GM12878 (cell line): Measurements from ENCODE around the gene TMEM131L. TPM values are rescaled to one million over a fixed set of nuclear protein-coding genes. Genes with fewer than 3 reads are reported as not detected.

Experiments used
- ATAC-seq: fragments of 200-7000 bp; cut with Tn5 transposase; 3 replicates; pipeline ENCODE4 v1.9.1; 2020; ENCODE audit warnings: mild to moderate bottlenecking, moderate library complexity
- BruUV-seq: library from RNA; stranded (reverse); fragments of 400-500 nt; replicated peaks from 2 replicates; lab custom pipeline; 2021; lab: Mats Ljungman, UMichigan
- CTCF ChIA-PET: fragments of 300-600 bp; sonication (Branson Sonifier 250); formaldehyde crosslinking; extraction: SDS; loops from one replicate; lab custom pipeline; 2021; ENCODE audit warnings: inconsistent platforms; lab: Yijun Ruan, JAX
- POLR2A ChIA-PET: fragments of 350-600 bp; formaldehyde crosslinking; extraction: SDS; loops from one replicate; lab custom pipeline; 2021; ENCODE audit warnings: inconsistent platforms; lab: Charles Lee
- RAD21 ChIA-PET: fragments of 300-600 bp; sonication (Branson Sonifier 250); formaldehyde crosslinking; loops from one replicate; lab custom pipeline; 2023; ENCODE audit warnings: antibody characterized with exemption; ENCODE audit not compliant: unreplicated experiment; lab: Charles Lee
- SMC1A ChIA-PET: fragments of 300-600 bp; sonication (Branson Sonifier 250); formaldehyde crosslinking; loops from one replicate; lab custom pipeline; 2023; ENCODE audit not compliant: unreplicated experiment, uncharacterized antibody; lab: Charles Lee
- DNase-seq: peaks from one replicate; pipeline ENCODE4 v3.0.0-alpha.2; 2011; ENCODE audit warnings: low read depth, low spot score
- FAIRE-seq: peaks from 3 replicates; lab custom pipeline; 2011; peaks lifted over from hg19 to GRCh38; lab: Jason Lieb, UNC
- H2AFZ ChIP-seq: 2 replicates; pipeline ENCODE4 v1.6.0; 2011; ENCODE audit warnings: low read depth, low read length, control low read depth; ENCODE audit not compliant: control insufficient read depth
- H3K27ac ChIP-seq: 2 replicates; pipeline ENCODE4 v1.5.1; 2011; ENCODE audit warnings: control low read depth; ENCODE audit not compliant: control insufficient read depth, insufficient read depth
- H3K27me3 ChIP-seq, 2 experiments: replicated peaks in 1 of 2; 2 replicates each; pipeline versions ENCODE4 v1.6.0 to v1.6.1; 2011; ENCODE audit warnings: low read length in 1 of 2; ENCODE audit not compliant: control insufficient read depth in 2 of 2, insufficient read depth in 2 of 2
- H3K36me3 ChIP-seq, 2 experiments: 2 replicates each; pipeline ENCODE4 v1.5.1; 2011; ENCODE audit warnings: low read length in 1 of 2; ENCODE audit not compliant: control insufficient read depth in 2 of 2, insufficient read depth in 2 of 2
- H3K4me1 ChIP-seq: 2 replicates; pipeline ENCODE4 v1.6.1; 2011; ENCODE audit warnings: mild to moderate bottlenecking, low read length, moderate library complexity, mixed read lengths; ENCODE audit not compliant: control insufficient read depth, insufficient read depth
- H3K4me2 ChIP-seq: 2 replicates; pipeline ENCODE4 v1.6.0; 2011; ENCODE audit warnings: control low read depth; ENCODE audit not compliant: control insufficient read depth, insufficient read depth
- H3K4me3 ChIP-seq: fragments of 200-600 bp; sonication (generic); 2 replicates; pipeline ENCODE4 v1.5.1; 2016
- H3K79me2 ChIP-seq: 2 replicates; pipeline ENCODE4 v1.6.0; 2011; ENCODE audit warnings: low read length; ENCODE audit not compliant: control insufficient read depth, insufficient read depth
- H3K9ac ChIP-seq: 2 replicates; pipeline ENCODE4 v1.8.0; 2011; ENCODE audit warnings: low read length, control low read depth, mixed read lengths; ENCODE audit not compliant: control insufficient read depth, insufficient read depth
- H3K9me3 ChIP-seq: replicated peaks from 3 replicates; pipeline ENCODE4 v1.5.1; 2011; ENCODE audit warnings: mild to moderate bottlenecking, low read length; ENCODE audit not compliant: control insufficient read depth, insufficient read depth
- H4K20me1 ChIP-seq: 2 replicates; pipeline ENCODE4 v1.6.0; 2011; ENCODE audit not compliant: control insufficient read depth, insufficient read depth
- CEBPB ChIP-seq, 2 experiments: fragments of 150-350 bp in 1 of 2; IDR thresholded peaks; 2 replicates each; pipeline ENCODE4 v1.6.1; 2012 to 2014; ENCODE audit warnings: low read depth in 2 of 2, low read length in 2 of 2, borderline replicate concordance in 1 of 2, inconsistent platforms in 1 of 2
- CHD1 ChIP-seq: IDR thresholded peaks from 2 replicates; pipeline ENCODE4 v1.6.1; 2012; ENCODE audit warnings: low read depth, low read length, improper control_type of control experiment
- EZH2 ChIP-seq: IDR thresholded peaks from 2 replicates; pipeline ENCODE4 v1.6.1; 2012; ENCODE audit warnings: low read depth, mild to moderate bottlenecking, control low read depth, inconsistent platforms, low read length, borderline replicate concordance; ENCODE audit not compliant: control insufficient read depth
- IRF5 ChIP-seq: fragments of 450-650 bp; IDR thresholded peaks from 2 replicates; pipeline ENCODE4 v1.6.1; 2017; ENCODE audit warnings: borderline replicate concordance
- MTA3 ChIP-seq: IDR thresholded peaks from 2 replicates; pipeline ENCODE4 v1.6.1; 2012; ENCODE audit warnings: low read length, inconsistent platforms, borderline replicate concordance
- MYB ChIP-seq: fragments of 150-350 bp; IDR thresholded peaks from 2 replicates; pipeline ENCODE4 v1.6.1; 2014; ENCODE audit warnings: mild to moderate bottlenecking, low read depth, low read length, borderline replicate concordance
- NBN ChIP-seq: fragments of 450-650 bp; IDR thresholded peaks from 2 replicates; pipeline ENCODE4 v1.6.1; 2016
- NFIC ChIP-seq: IDR thresholded peaks from 2 replicates; pipeline ENCODE4 v1.6.1; 2012; ENCODE audit warnings: low read depth, mild to moderate bottlenecking, inconsistent platforms, low read length, moderate library complexity
- NR2F1 ChIP-seq: fragments of 450-650 bp; conservative IDR thresholded peaks from 2 replicates; pipeline ENCODE4 v1.6.1; 2017; ENCODE audit warnings: mild to moderate bottlenecking
- POLR2AphosphoS5 ChIP-seq: IDR thresholded peaks from 2 replicates; pipeline ENCODE4 v1.6.1; 2011; ENCODE audit warnings: mild to moderate bottlenecking, low read length, inconsistent platforms
- TARDBP ChIP-seq: IDR thresholded peaks from 2 replicates; pipeline ENCODE4 v1.6.1; 2016; ENCODE audit warnings: borderline replicate concordance
- TBL1XR1 ChIP-seq: IDR thresholded peaks from 2 replicates; pipeline ENCODE4 v1.6.1; 2012; ENCODE audit warnings: low read depth, low read length, improper control_type of control experiment
- TCF7 ChIP-seq: IDR thresholded peaks from 2 replicates; pipeline ENCODE4 v1.6.1; 2014; ENCODE audit warnings: antibody characterized with exemption, borderline replicate concordance
- YY1 ChIP-seq: IDR thresholded peaks from 2 replicates; pipeline ENCODE4 v1.6.1; 2011; ENCODE audit warnings: low read depth, mild to moderate bottlenecking, low read length
- ZNF207 ChIP-seq: fragments of 450-650 bp; IDR thresholded peaks from 2 replicates; pipeline ENCODE4 v1.6.1; 2014; ENCODE audit warnings: antibody characterized with exemption, mild to moderate bottlenecking, borderline replicate concordance
- ZNF24 ChIP-seq: fragments of 450-650 bp; IDR thresholded peaks from 2 replicates; pipeline ENCODE4 v1.6.1; 2017; ENCODE audit warnings: antibody characterized with exemption, mild to moderate bottlenecking
- WGBS: methylation state at CpG from one replicate; pipeline ENCODE4 v1.1.6; 2016; ENCODE audit warnings: low lambda C conversion rate; ENCODE audit not compliant: insufficient replicate concordance, insufficient coverage; ENCODE audit errors: missing lambda C conversion rate; 5-methylcytosine and 5-hydroxymethylcytosine counted together
- in situ Hi-C: fragments of 300-500 bp; cut with MboI; formaldehyde crosslinking; loops from 9 replicates; pipeline ENCODE4 v1.14.3; 2018; ENCODE audit warnings: mixed read lengths
- intact Hi-C: fragments of 100-400 bp; cut with micrococcal nuclease; formaldehyde crosslinking; loops from one replicate; pipeline ENCODE4 v1.14.2; 2022; ENCODE audit not compliant: unreplicated experiment
- polyA plus RNA-seq, 11 experiments: library from polyadenylated mRNA; depleted of rRNA in 4 of 11; unstranded in 6 of 11; stranded (reverse) in 5 of 11; fragments of >200 nt; fragmentation: Nextera tagmentation in 4 of 11; fragmentation: Illumina TruSeq in 1 of 11; extraction: Ambion mirVana in 4 of 11; extraction: Trizol in 1 of 11; gene quantifications; 1 replicate in 1 of 11; 2 replicates in 10 of 11; pipeline versions ENCODE4 v1.2.1 to v1.2.3, GENCODE V29; 2011 to 2016; ENCODE audit warnings: inconsistent platforms in 2 of 11, missing spikeins in 2 of 11, low read depth in 1 of 11
- total RNA-seq, 4 experiments: library from RNA; depleted of rRNA in 3 of 4; stranded (reverse); fragments of >200 nt in 3 of 4; fragmentation: Illumina TruSeq in 1 of 4; extraction: Trizol in 1 of 4; gene quantifications; 2 replicates each; pipeline versions ENCODE4 v1.2.1 to v1.2.3, GENCODE V29; 2013 to 2021
- TF ChIP-seq, protein P1 (sequence below): fragments of 450-650 bp; IDR thresholded peaks from 2 replicates; pipeline ENCODE4 v1.6.1; 2016; ENCODE audit warnings: mild to moderate bottlenecking
- TF ChIP-seq, protein P2 (sequence below), 3 experiments: IDR thresholded peaks in 2 of 3; conservative IDR thresholded peaks in 1 of 3; 2 replicates each; pipeline ENCODE4 v1.5.1; 2011; ENCODE audit warnings: low read depth in 3 of 3, low read length in 3 of 3, mild to moderate bottlenecking in 3 of 3, control low read depth in 2 of 3, moderate library complexity in 2 of 3, inconsistent platforms in 1 of 3, mixed read lengths in 1 of 3; ENCODE audit not compliant: control insufficient read depth in 2 of 3, insufficient read depth in 1 of 3; ENCODE audit errors: extremely low read depth in 1 of 3

The TMEM131L gene
- total and polyA plus RNA-seq, 10 of the 15 experiments (the other 5 are each of a cell fraction or from before 2014, with no cell fraction given): 8.5 to 101 (median 74.4) TPM

DNA sequence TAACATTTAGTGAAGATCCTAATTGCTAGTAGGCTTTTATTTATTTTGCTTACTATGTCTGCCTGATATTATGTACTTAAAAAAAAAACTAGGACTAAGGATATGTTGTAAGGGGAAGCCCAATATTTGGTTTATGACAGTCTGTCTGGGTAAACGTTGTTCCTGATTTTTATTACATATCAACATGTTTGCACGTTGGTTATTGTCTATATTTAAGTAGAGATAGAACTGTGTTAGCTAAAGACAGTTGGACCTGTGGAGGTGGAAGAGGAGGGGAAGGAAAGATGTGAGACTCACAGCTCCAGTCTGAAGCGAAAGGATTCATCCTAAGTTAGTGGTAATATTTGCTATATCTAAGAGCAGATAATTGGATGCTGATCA, 90.3 kb downstream of the TMEM131L start:
- Histone ChIP-seq H3K36me3 (peaks cover 18 to 44% of the 10 kb centered on the region in 2 experiments), H3K27ac (no peak overlapping the region), H3K9me3 (peaks cover 2% of the 10 kb centered on the region; the same call in 2 of the 3 replicates), H3K4me2 (no peak overlapping the region), H3K4me3 (no peak overlapping the region), H3K9ac (no peak overlapping the region), H3K27me3 (no peaks in the 10 kb centered on the region), H2AFZ (no peak overlapping the region), H3K4me1 (peaks cover 11% of the 10 kb centered on the region), H4K20me1 (no peaks in the 10 kb centered on the region), H3K79me2 (peaks cover 59% of the 10 kb centered on the region)
- in situ Hi-C loops (no loop called here), intact Hi-C loops (no loop called here)
- ATAC-seq (no peak), FAIRE-seq (no peak), DNase-seq (no peak)
- BruUV-seq: no TSS peak
- ChIA-PET CTCF (interaction anchor here (0.7 to 2.2 kb wide), 3 partner anchors 11 to 14 kb away, joined by 3 to 6 read pairs (median 4); no protein-coding TSS in a partner anchor), SMC1A (interaction anchor here (0.6 to 1.7 kb wide), 6 partner anchors 9 to 123 kb away, joined by 3 to 6 read pairs (median 4); no protein-coding TSS in a partner anchor), POLR2A (interaction anchor here (1.1 kb wide), 1 partner anchor 12 kb away, joined by 4 read pairs; no protein-coding TSS in a partner anchor), RAD21 (interaction anchor here (0.9 kb wide), 1 partner anchor 211 kb away, joined by 3 read pairs; no protein-coding TSS in a partner anchor)
- 49% methylated on average over 3 of the region's 3 CpGs for WGBS
- TF ChIP-seq NR2F1: no peak
- no peak for TF ChIP-seq IRF5
- TF ChIP-seq POLR2AphosphoS5: no peak
- TF ChIP-seq YY1: no peak
- TF ChIP-seq ZNF24: no peak
- no peak for TF ChIP-seq TBL1XR1
- TF ChIP-seq NBN: no peak
- no peak for TF ChIP-seq EZH2
- no peak for TF ChIP-seq CEBPB (IDR thresholded peaks at IDR 0.05; ENCODE audit: borderline replicate concordance in 1 of 2, low read depth in 2 of 2, low read length in 2 of 2)
- TF ChIP-seq TARDBP: no peak
- TF ChIP-seq TCF7: no peak
- TF ChIP-seq, protein P1, sequence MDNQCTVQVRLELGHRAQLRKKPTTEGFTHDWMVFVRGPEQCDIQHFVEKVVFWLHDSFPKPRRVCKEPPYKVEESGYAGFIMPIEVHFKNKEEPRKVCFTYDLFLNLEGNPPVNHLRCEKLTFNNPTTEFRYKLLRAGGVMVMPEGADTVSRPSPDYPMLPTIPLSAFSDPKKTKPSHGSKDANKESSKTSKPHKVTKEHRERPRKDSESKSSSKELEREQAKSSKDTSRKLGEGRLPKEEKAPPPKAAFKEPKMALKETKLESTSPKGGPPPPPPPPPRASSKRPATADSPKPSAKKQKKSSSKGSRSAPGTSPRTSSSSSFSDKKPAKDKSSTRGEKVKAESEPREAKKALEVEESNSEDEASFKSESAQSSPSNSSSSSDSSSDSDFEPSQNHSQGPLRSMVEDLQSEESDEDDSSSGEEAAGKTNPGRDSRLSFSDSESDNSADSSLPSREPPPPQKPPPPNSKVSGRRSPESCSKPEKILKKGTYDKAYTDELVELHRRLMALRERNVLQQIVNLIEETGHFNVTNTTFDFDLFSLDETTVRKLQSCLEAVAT: no peak
- TF ChIP-seq, protein P2, sequence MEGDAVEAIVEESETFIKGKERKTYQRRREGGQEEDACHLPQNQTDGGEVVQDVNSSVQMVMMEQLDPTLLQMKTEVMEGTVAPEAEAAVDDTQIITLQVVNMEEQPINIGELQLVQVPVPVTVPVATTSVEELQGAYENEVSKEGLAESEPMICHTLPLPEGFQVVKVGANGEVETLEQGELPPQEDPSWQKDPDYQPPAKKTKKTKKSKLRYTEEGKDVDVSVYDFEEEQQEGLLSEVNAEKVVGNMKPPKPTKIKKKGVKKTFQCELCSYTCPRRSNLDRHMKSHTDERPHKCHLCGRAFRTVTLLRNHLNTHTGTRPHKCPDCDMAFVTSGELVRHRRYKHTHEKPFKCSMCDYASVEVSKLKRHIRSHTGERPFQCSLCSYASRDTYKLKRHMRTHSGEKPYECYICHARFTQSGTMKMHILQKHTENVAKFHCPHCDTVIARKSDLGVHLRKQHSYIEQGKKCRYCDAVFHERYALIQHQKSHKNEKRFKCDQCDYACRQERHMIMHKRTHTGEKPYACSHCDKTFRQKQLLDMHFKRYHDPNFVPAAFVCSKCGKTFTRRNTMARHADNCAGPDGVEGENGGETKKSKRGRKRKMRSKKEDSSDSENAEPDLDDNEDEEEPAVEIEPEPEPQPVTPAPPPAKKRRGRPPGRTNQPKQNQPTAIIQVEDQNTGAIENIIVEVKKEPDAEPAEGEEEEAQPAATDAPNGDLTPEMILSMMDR (IDR thresholded peaks at IDR 0.05 in 2 of 3, conservative IDR thresholded peaks at IDR 0.05 in 1 of 3; ENCODE audit: control insufficient read depth in 2 of 3, extremely low read depth in 1 of 3, insufficient read depth in 1 of 3, low read depth in 3 of 3, low read length in 3 of 3): no peak
- no peak for TF ChIP-seq NFIC
- TF ChIP-seq CHD1: no peak
- TF ChIP-seq MYB: no peak
- no peak for TF ChIP-seq MTA3
- no peak for TF ChIP-seq ZNF207
